ENCODE measurements around the gene PLCB4.

DNA sequence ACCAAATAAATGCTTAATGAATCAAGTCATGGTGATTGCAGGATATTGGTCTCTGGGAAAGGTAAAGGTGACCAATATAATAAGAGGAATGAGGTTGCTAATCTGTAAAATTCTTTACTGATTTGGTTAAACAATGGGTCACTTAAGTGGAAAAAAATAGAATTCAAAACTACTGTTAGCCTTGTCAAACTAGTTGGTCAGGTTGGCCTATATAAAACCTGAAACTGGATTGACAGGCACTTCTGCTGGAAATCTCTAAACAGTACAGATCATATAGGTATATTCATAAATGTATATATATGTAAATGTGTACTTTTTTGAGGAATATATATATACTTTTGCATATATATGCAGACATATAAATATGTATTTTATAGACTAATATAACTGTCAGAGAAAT, 19.7 kb downstream of the PLCB4 start:
- TF ChIP-seq, protein P1, sequence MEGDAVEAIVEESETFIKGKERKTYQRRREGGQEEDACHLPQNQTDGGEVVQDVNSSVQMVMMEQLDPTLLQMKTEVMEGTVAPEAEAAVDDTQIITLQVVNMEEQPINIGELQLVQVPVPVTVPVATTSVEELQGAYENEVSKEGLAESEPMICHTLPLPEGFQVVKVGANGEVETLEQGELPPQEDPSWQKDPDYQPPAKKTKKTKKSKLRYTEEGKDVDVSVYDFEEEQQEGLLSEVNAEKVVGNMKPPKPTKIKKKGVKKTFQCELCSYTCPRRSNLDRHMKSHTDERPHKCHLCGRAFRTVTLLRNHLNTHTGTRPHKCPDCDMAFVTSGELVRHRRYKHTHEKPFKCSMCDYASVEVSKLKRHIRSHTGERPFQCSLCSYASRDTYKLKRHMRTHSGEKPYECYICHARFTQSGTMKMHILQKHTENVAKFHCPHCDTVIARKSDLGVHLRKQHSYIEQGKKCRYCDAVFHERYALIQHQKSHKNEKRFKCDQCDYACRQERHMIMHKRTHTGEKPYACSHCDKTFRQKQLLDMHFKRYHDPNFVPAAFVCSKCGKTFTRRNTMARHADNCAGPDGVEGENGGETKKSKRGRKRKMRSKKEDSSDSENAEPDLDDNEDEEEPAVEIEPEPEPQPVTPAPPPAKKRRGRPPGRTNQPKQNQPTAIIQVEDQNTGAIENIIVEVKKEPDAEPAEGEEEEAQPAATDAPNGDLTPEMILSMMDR (IDR thresholded peaks at IDR 0.05) = no peak
- peak in 1 of 2 donors; percentile 13 for TF ChIP-seq POLR2AphosphoS5 (IDR thresholded peaks at IDR 0.05; ENCODE audit: insufficient read depth in 1 of 2, low read depth in 1 of 2)

All from vagina (tissue), 2 donors.